Esophagus muscularis mucosa (tissue), 3 donors: ENCODE data around the gene DPH2.

Source experiments
- POLR2A ChIP-seq: fragments of 450-650 bp; IDR thresholded peaks from one replicate; pipeline ENCODE4 v1.6.1; 2017; ENCODE audit warnings: antibody characterized with exemption, moderate library complexity, mild to moderate bottlenecking, low read depth
- POLR2AphosphoS5 ChIP-seq, 2 donors: sonication (generic); formaldehyde crosslinking; IDR thresholded peaks; one replicate each; pipeline ENCODE4 v1.6.1; 2017; ENCODE audit warnings: antibody characterized with exemption in 2 of 2
- TF ChIP-seq, protein P1 (sequence below), 3 experiments: fragments of 200-600 bp in 2 of 3; fragments of 450-650 bp in 1 of 3; sonication (generic) in 2 of 3; IDR thresholded peaks; one replicate each; pipeline ENCODE4 v1.5.1; 2017 to 2019; ENCODE audit warnings: antibody characterized with exemption in 3 of 3, mild to moderate bottlenecking in 2 of 3, moderate library complexity in 1 of 3

DNA sequence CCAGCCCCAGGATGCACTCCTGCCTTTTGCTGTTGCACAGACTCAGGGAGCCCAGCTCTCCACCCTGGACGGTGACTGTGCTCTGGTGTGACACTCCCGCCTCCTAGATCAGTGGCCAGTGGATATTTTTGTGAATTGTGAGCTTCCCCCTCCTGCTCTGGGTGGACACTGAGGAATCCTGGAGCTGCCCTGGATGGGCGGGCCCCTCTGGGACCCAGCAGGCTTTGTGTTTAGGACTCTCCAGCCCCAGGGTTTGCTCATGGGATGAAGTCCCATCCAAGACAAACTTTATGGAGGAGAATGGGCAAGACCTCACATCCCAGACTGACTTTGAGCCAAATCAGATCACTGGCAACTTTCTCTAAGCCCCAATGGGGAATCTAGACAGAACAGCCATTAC lies 45.4 kb downstream of the DPH2 start:
- TF ChIP-seq, protein P1, sequence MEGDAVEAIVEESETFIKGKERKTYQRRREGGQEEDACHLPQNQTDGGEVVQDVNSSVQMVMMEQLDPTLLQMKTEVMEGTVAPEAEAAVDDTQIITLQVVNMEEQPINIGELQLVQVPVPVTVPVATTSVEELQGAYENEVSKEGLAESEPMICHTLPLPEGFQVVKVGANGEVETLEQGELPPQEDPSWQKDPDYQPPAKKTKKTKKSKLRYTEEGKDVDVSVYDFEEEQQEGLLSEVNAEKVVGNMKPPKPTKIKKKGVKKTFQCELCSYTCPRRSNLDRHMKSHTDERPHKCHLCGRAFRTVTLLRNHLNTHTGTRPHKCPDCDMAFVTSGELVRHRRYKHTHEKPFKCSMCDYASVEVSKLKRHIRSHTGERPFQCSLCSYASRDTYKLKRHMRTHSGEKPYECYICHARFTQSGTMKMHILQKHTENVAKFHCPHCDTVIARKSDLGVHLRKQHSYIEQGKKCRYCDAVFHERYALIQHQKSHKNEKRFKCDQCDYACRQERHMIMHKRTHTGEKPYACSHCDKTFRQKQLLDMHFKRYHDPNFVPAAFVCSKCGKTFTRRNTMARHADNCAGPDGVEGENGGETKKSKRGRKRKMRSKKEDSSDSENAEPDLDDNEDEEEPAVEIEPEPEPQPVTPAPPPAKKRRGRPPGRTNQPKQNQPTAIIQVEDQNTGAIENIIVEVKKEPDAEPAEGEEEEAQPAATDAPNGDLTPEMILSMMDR (IDR thresholded peaks at IDR 0.05) = no peak
- TF ChIP-seq POLR2A (no peak), POLR2AphosphoS5 (IDR thresholded peaks at IDR 0.05) (no peak)
